Measurements from ENCODE around the gene RPS29.

The RPS29 gene

DNA sequence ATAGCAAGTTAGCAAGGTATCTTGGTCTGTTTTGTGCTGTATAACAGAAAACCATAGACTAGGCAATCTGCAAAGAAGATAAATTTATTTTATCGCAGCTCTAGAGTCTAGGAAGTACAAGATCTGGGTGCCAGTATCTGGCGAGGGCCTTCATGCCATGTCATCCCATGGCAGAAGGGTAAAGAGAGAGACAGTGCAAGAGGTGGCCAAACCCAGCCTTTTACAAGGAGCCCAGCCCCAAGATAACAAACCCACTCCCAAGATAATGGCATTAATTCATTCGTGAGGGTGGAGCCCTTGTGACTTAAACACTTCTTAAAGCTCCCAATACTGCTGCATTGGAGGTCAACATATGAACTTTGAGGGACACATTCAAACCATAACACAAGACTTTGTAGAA lies 16.9 kb downstream of the RPS29 start:
- no peak for DNase-seq (ENCODE audit: low read depth)
- H3K4me3 ChIP-seq (ENCODE audit: control insufficient read depth, low read depth, low read length): no peak overlapping the region
- TF ChIP-seq, protein P1, sequence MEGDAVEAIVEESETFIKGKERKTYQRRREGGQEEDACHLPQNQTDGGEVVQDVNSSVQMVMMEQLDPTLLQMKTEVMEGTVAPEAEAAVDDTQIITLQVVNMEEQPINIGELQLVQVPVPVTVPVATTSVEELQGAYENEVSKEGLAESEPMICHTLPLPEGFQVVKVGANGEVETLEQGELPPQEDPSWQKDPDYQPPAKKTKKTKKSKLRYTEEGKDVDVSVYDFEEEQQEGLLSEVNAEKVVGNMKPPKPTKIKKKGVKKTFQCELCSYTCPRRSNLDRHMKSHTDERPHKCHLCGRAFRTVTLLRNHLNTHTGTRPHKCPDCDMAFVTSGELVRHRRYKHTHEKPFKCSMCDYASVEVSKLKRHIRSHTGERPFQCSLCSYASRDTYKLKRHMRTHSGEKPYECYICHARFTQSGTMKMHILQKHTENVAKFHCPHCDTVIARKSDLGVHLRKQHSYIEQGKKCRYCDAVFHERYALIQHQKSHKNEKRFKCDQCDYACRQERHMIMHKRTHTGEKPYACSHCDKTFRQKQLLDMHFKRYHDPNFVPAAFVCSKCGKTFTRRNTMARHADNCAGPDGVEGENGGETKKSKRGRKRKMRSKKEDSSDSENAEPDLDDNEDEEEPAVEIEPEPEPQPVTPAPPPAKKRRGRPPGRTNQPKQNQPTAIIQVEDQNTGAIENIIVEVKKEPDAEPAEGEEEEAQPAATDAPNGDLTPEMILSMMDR (IDR thresholded peaks at IDR 0.05; ENCODE audit: control insufficient read depth, insufficient read depth, low read depth, low read length, missing control alignments): no peak

DNA sequence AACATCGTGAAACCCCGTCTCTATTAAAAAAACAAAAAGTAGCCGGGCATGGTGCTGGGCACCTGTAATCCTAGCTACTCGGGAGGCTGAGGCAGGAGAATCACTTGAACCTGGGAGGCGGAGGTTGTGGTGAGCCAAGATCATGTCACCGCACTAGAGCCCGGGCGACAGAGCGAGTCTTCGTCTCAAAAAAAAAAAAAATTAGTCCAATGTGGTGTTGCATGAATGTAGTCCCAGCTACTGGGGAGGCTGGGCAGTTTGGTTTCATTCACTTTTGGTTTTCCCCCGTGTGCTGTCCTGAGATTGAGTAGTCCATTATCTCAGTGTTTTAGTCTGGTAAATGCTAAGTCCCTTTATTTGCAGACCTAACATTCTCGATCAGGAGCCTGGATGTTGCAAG lies 19.5 kb downstream of the RPS29 start:
- DNase-seq (ENCODE audit: low read depth): no peak
- H3K4me3 ChIP-seq (ENCODE audit: control insufficient read depth, low read depth, low read length): no peak overlapping the region
- TF ChIP-seq, protein P1 (IDR thresholded peaks at IDR 0.05; ENCODE audit: control insufficient read depth, insufficient read depth, low read depth, low read length, missing control alignments): no peak

DNA sequence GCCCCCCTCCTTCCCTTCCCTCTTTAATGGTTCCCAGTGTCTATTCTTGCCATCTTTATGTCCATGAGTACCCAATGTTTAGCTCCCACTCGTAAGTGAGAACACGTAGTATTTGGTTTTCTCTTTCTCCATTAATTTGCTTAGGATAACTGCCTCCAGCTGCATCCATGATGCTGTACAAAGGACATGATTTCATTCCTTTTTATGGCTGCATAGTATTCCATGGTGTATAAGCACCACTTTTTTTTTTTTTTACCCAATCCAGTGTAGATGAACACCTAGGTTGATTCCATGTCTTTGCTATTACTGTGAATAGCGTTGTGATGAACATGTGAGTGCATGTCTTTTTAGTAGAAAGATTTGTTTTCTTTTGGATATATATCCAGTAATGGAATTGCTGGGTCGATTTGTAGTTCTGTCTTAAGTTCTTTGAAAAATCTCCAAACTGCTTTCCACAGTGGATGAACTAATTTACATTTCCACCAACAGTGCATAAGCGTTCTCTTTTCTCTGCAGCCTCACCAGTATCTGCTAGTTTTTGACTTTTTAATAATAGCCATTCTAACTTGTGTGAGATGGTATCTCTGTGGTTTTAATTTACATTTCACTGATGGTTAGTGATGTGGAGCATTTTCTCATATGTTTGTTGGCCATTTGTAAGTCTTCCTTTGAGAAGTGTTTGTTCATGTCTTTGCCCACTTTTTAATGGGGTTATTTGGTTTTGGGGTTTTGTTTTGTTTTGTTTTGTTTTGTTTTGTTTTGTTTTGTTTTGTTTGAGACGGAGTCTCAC lies 26.0 kb downstream of the RPS29 start:
- TF ChIP-seq, protein P1 (IDR thresholded peaks at IDR 0.05; ENCODE audit: control insufficient read depth, insufficient read depth, low read depth, low read length, missing control alignments): no peak
- DNase-seq (ENCODE audit: low read depth): no peak
- no peak overlapping the region for H3K4me3 ChIP-seq (ENCODE audit: control insufficient read depth, low read depth, low read length)

DNA sequence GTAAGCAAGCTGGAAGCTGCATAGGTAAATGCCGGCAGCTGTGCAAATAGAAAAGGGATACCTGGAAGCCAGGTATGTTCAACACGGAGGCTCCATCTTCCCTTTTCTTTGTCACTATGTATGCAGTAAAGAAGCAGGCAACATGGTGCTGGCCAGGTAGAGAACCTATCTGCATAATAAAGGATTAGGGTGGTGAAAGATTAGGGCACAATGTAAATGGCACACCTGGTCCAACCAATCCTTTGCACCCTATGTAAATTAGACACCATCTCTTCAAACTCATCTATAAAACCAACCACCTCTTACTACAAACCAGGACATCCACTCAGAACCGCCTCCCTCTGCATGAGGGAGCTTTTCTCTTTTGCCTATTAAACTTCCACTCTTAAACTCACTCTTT lies 32.3 kb downstream of the RPS29 start:
- no peak for DNase-seq (ENCODE audit: low read depth)
- H3K4me3 ChIP-seq (ENCODE audit: control insufficient read depth, low read depth, low read length): no peak overlapping the region
- TF ChIP-seq, protein P1 (IDR thresholded peaks at IDR 0.05; ENCODE audit: control insufficient read depth, insufficient read depth, low read depth, low read length, missing control alignments): no peak

DNA sequence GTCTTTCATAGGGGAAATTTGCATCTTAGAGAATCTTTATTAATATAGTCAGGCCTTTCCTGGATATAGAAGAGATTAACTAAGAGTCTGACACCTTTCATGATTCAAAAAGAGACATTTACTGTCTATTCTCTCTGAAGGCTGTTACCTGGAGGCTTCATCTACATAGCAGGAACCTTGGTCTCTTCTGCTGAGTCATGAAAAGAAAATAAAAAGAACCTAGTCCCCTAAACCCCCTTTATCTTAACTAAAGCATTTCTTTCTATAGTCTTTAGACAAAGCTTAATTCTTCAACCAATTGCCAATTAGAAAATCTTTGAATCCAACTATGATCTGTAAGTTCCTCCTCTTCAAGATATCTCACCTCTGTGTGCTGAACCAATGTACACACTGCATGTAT lies 33.1 kb downstream of the RPS29 start:
- H3K4me3 ChIP-seq (ENCODE audit: control insufficient read depth, low read depth, low read length): no peak overlapping the region
- TF ChIP-seq, protein P1 (IDR thresholded peaks at IDR 0.05; ENCODE audit: control insufficient read depth, insufficient read depth, low read depth, low read length, missing control alignments): no peak

DNA sequence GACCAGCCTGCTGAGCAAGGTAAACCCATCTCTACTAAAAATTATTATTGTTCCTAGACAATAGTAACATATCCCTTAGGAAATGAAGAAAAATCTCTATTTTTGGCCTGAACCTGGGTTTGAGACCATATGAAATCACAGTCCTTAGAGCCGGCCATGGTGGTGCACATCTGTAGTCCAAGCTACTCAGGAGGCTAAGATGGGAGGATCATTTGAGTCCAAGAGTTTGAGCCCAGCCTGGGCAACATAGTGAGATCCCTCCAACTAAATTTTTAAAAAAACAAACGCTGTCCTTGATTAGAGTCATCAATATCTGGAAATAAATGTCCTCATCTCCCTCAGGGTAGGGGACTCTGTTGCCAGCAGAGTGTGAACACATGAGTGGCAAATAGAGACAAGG lies 34.6 kb downstream of the RPS29 start:
- no peak overlapping the region for H3K4me3 ChIP-seq (ENCODE audit: control insufficient read depth, low read depth, low read length)
- DNase-seq (ENCODE audit: low read depth): no peak
- TF ChIP-seq, protein P1 (IDR thresholded peaks at IDR 0.05; ENCODE audit: control insufficient read depth, insufficient read depth, low read depth, low read length, missing control alignments): no peak

More for the DNA sequence above, 33.1 kb downstream of the RPS29 start:
- no peak for DNase-seq (ENCODE audit: low read depth)
